Activated T-helper 2 cell treated with anti-CD3 and anti-CD28 coated beads, Interferon-gamma antibody, Interleukin-2, Interleukin-4, amounts not matched to agents 10 μg/mL and 5 μg/mL and 100 μg/mL, durations not matched to agents 14 hours and 24 hours and 36 hours (primary cell): ENCODE results near the gene IPO4. TPM values are rescaled to one million over a fixed set of nuclear protein-coding genes. Genes with fewer than 3 reads are reported as not detected.

ENCODE experiments used
- DNase-seq: peaks from one replicate; pipeline ENCODE4 v3.0.0; 2021; ENCODE audit warnings: low spot score
- H3K27ac Mint-ChIP-seq: one replicate; pipeline ENCODE4 v1.8.0; 2021; ENCODE audit warnings: mixed read lengths
- H3K27me3 Mint-ChIP-seq: one replicate; pipeline ENCODE4 v1.8.0; 2021; ENCODE audit warnings: low read depth, mixed read lengths
- H3K36me3 Mint-ChIP-seq: one replicate; pipeline ENCODE4 v1.8.0; 2021; ENCODE audit warnings: low read depth, mixed read lengths
- H3K4me1 Mint-ChIP-seq: one replicate; pipeline ENCODE4 v1.8.0; 2021; ENCODE audit warnings: low read depth, mixed read lengths
- H3K4me3 Mint-ChIP-seq: one replicate; pipeline ENCODE4 v1.8.0; 2021; ENCODE audit warnings: low read depth, mild to moderate bottlenecking, moderate library complexity, mixed read lengths
- H3K9me3 Mint-ChIP-seq: one replicate; pipeline ENCODE4 v1.8.0; 2021; ENCODE audit warnings: mixed read lengths
- intact Hi-C: fragments of 100-400 bp; cut with micrococcal nuclease; formaldehyde crosslinking; loops from one replicate; pipeline ENCODE4 v1.15.1; 2023
- total RNA-seq: library from RNA; stranded (reverse); gene quantifications from 2 replicates; pipeline ENCODE4 v1.2.3, GENCODE V29; 2022

IPO4 gene
- total RNA-seq, 1 donor from 2014 or later: 80.4 TPM

- Mint-ChIP-seq H3K27me3 (no peaks in the 10 kb centered on the region), H3K4me1 (peaks cover 11% of the 10 kb centered on the region), H3K4me3 (no peak overlapping the region), H3K27ac (no peak overlapping the region), H3K9me3 (no peaks in the 10 kb centered on the region), H3K36me3 (peaks cover 75% of the 10 kb centered on the region)
- intact Hi-C loops: no loop called here
- DNase-seq: no peak
Measured at GRCh38 chr14:24184104-24184970, 4.3 kb downstream of the IPO4 start.

- no peaks in the 10 kb centered on the region for H3K9me3 Mint-ChIP-seq
- intact Hi-C loops: no loop called here
- H3K4me3 Mint-ChIP-seq: no peak overlapping the region
- peaks cover 80% of the 10 kb centered on the region for H3K36me3 Mint-ChIP-seq
- no peak overlapping the region for H3K27ac Mint-ChIP-seq
- no peak for DNase-seq
- H3K27me3 Mint-ChIP-seq: no peaks in the 10 kb centered on the region
- peaks cover 6% of the 10 kb centered on the region for H3K4me1 Mint-ChIP-seq
Measured at GRCh38 chr14:24183014-24183481, 5.6 kb downstream of the IPO4 start.

- no peak for DNase-seq
- Mint-ChIP-seq H3K36me3 (peaks cover 80% of the 10 kb centered on the region), H3K4me1 (peaks cover 4% of the 10 kb centered on the region), H3K4me3 (no peak overlapping the region), H3K9me3 (no peaks in the 10 kb centered on the region), H3K27me3 (no peaks in the 10 kb centered on the region), H3K27ac (no peak overlapping the region)
- intact Hi-C loops: no loop called here
Measured at GRCh38 chr14:24182110-24182882, 6.3 kb downstream of the IPO4 start.

- Mint-ChIP-seq H3K9me3 (no peaks in the 10 kb centered on the region), H3K4me1 (no peaks in the 10 kb centered on the region), H3K4me3 (no peak overlapping the region), H3K27me3 (no peaks in the 10 kb centered on the region), H3K27ac (no peak overlapping the region), H3K36me3 (peaks cover 82% of the 10 kb centered on the region)
- intact Hi-C loops: no loop called here
- DNase-seq: no peak
Measured at GRCh38 chr14:24181371-24182077, 7.1 kb downstream of the IPO4 start.

GRCh38 chr14:24179961-24180796 is 8.4 kb downstream of the IPO4 start:
- Mint-ChIP-seq H3K27ac (no peak overlapping the region), H3K9me3 (no peaks in the 10 kb centered on the region), H3K36me3 (peaks cover 73% of the 10 kb centered on the region)

GRCh38 chr14:24179294-24179960 is 9.2 kb downstream of the IPO4 start:
- Mint-ChIP-seq H3K4me1 (peaks cover 4% of the 10 kb centered on the region), H3K36me3 (peaks cover 75% of the 10 kb centered on the region), H3K27me3 (no peaks in the 10 kb centered on the region), H3K9me3 (no peaks in the 10 kb centered on the region), H3K4me3 (no peak overlapping the region), H3K27ac (no peak overlapping the region)
- DNase-seq: no peak
- intact Hi-C loops: no loop called here

More at GRCh38 chr14:24179961-24180796, 8.4 kb downstream of the IPO4 start:
- intact Hi-C loops: no loop called here
- DNase-seq: no peak
- peaks cover under 1% of the 10 kb centered on the region for H3K4me1 Mint-ChIP-seq
- H3K4me3 Mint-ChIP-seq: no peak overlapping the region
- no peaks in the 10 kb centered on the region for H3K27me3 Mint-ChIP-seq

GRCh38 chr14:24178399-24179178 is 10.0 kb downstream of the IPO4 start:
- Mint-ChIP-seq H3K9me3 (no peaks in the 10 kb centered on the region), H3K4me1 (peaks cover 4% of the 10 kb centered on the region), H3K4me3 (no peak overlapping the region), H3K27ac (no peak overlapping the region), H3K27me3 (no peaks in the 10 kb centered on the region), H3K36me3 (peaks cover 73% of the 10 kb centered on the region)
- DNase-seq: no peak
- intact Hi-C loops: no loop called here

- Mint-ChIP-seq H3K36me3 (peaks cover 73% of the 10 kb centered on the region), H3K27ac (no peak overlapping the region), H3K4me1 (peaks cover 6% of the 10 kb centered on the region), H3K9me3 (no peaks in the 10 kb centered on the region), H3K4me3 (no peak overlapping the region), H3K27me3 (no peaks in the 10 kb centered on the region)
- DNase-seq: no peak
- intact Hi-C loops: no loop called here
Measured at GRCh38 chr14:24177891-24178290, 10.7 kb downstream of the IPO4 start.

GRCh38 chr14:24177041-24177825 is 11.4 kb downstream of the IPO4 start:
- Mint-ChIP-seq H3K27ac (no peak overlapping the region), H3K36me3 (peaks cover 70% of the 10 kb centered on the region), H3K4me3 (no peak overlapping the region), H3K27me3 (no peaks in the 10 kb centered on the region), H3K4me1 (peaks cover 6% of the 10 kb centered on the region), H3K9me3 (no peaks in the 10 kb centered on the region)
- DNase-seq: no peak
- intact Hi-C loops: no loop called here

- no peaks in the 10 kb centered on the region for H3K9me3 Mint-ChIP-seq
- H3K27ac Mint-ChIP-seq: no peak overlapping the region
Measured at GRCh38 chr14:24176599-24176998, 12.0 kb downstream of the IPO4 start.

More at GRCh38 chr14:24176599-24176998, 12.0 kb downstream of the IPO4 start:
- Mint-ChIP-seq H3K36me3 (peaks cover 67% of the 10 kb centered on the region), H3K4me3 (no peak overlapping the region), H3K4me1 (peaks cover 7% of the 10 kb centered on the region), H3K27me3 (no peaks in the 10 kb centered on the region)
- intact Hi-C loops: no loop called here
- DNase-seq: no peak
